Fibroblast of lung (primary cell): ENCODE measurements around the gene LHFPL6.

ENCODE experiments used
- EZH2 ChIP-seq: IDR thresholded peaks from 2 replicates; pipeline ENCODE4 v1.5.1; 2012; ENCODE audit warnings: low read length, control low read depth, mild to moderate bottlenecking; ENCODE audit errors: missing control alignments
- TF ChIP-seq, protein P1 (sequence below), 2 donors: IDR thresholded peaks in 1 of 2; conservative IDR thresholded peaks in 1 of 2; 1 replicate in 1 of 2; 2 replicates in 1 of 2; pipeline ENCODE4 v1.5.1; 2011 to 2012; ENCODE audit warnings: low read length in 2 of 2, control low read depth in 1 of 2, inconsistent platforms in 1 of 2, low read depth in 1 of 2, mild to moderate bottlenecking in 1 of 2

DNA sequence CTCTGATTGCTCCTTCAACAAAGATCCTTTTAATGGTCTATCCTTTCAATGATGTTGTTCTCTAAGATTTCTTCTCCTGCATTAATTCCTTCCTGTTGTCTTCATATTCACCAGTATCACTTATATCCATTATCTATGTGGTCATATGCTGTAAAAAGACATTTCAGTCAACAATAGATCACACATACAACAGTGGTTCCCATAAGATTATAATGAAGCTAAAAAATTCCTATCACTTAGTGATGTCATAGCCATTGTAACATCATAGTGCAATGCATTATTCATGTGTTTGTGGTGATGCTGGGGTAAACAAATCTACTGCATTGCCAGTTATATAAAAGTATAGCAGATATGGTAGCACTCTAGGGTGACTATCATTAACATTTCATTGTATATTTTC is 266.1 kb downstream of the LHFPL6 start:
- TF ChIP-seq, protein P1, sequence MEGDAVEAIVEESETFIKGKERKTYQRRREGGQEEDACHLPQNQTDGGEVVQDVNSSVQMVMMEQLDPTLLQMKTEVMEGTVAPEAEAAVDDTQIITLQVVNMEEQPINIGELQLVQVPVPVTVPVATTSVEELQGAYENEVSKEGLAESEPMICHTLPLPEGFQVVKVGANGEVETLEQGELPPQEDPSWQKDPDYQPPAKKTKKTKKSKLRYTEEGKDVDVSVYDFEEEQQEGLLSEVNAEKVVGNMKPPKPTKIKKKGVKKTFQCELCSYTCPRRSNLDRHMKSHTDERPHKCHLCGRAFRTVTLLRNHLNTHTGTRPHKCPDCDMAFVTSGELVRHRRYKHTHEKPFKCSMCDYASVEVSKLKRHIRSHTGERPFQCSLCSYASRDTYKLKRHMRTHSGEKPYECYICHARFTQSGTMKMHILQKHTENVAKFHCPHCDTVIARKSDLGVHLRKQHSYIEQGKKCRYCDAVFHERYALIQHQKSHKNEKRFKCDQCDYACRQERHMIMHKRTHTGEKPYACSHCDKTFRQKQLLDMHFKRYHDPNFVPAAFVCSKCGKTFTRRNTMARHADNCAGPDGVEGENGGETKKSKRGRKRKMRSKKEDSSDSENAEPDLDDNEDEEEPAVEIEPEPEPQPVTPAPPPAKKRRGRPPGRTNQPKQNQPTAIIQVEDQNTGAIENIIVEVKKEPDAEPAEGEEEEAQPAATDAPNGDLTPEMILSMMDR (conservative IDR thresholded peaks at IDR 0.05 in 1 of 2, IDR thresholded peaks at IDR 0.05 in 1 of 2; ENCODE audit: low read depth in 1 of 2, low read length in 2 of 2): no peak
- TF ChIP-seq EZH2: no peak
